Measurements from ENCODE around the gene AGAP1. TPM values are rescaled to one million over a fixed set of nuclear protein-coding genes. Genes with fewer than 3 reads are reported as not detected.

Gene AGAP1
- polyA plus RNA-seq, 1 donor from 2014 or later = 17.4 TPM

- no peaks in the 10 kb centered on the region for H3F3A ChIP-seq (ENCODE audit: insufficient read depth, low read length, poor library complexity, severe bottlenecking)
- H2AFZ ChIP-seq (ENCODE audit: low read depth, low read length) = no peak overlapping the region
- no peak overlapping the region for H3K4me3 ChIP-seq (ENCODE audit: low read length)
- H3K27ac ChIP-seq (ENCODE audit: low read length) = no peak overlapping the region
- H3K9me3 ChIP-seq (ENCODE audit: low read length) = no peaks in the 10 kb centered on the region
- no peaks in the 10 kb centered on the region for H3K27me3 ChIP-seq (ENCODE audit: insufficient read depth, low read depth, low read length)
- H3K36me3 ChIP-seq (ENCODE audit: insufficient read depth, low read length) = no peaks in the 10 kb centered on the region
- no peak overlapping the region for H3K4me2 ChIP-seq (ENCODE audit: low read length)
- H3K9ac ChIP-seq (ENCODE audit: low read length) = no peak overlapping the region
- no peaks in the 10 kb centered on the region for H3K79me2 ChIP-seq (replicated peaks; ENCODE audit: insufficient read depth, low read length)
- TF ChIP-seq EZH2 (IDR thresholded peaks at IDR 0.05; ENCODE audit: borderline replicate concordance, insufficient read depth, low read length, poor library complexity, severe bottlenecking) = no peak
- TF ChIP-seq TAF1 (IDR thresholded peaks at IDR 0.05; ENCODE audit: low read depth) = no peak
- TF ChIP-seq SMC3 (conservative IDR thresholded peaks at IDR 0.05; ENCODE audit: poor library complexity) = no peak
- no peak for TF ChIP-seq REST (IDR thresholded peaks at IDR 0.05; ENCODE audit: borderline replicate concordance)
- TF ChIP-seq, protein P1, sequence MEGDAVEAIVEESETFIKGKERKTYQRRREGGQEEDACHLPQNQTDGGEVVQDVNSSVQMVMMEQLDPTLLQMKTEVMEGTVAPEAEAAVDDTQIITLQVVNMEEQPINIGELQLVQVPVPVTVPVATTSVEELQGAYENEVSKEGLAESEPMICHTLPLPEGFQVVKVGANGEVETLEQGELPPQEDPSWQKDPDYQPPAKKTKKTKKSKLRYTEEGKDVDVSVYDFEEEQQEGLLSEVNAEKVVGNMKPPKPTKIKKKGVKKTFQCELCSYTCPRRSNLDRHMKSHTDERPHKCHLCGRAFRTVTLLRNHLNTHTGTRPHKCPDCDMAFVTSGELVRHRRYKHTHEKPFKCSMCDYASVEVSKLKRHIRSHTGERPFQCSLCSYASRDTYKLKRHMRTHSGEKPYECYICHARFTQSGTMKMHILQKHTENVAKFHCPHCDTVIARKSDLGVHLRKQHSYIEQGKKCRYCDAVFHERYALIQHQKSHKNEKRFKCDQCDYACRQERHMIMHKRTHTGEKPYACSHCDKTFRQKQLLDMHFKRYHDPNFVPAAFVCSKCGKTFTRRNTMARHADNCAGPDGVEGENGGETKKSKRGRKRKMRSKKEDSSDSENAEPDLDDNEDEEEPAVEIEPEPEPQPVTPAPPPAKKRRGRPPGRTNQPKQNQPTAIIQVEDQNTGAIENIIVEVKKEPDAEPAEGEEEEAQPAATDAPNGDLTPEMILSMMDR (IDR thresholded peaks at IDR 0.05; ENCODE audit: poor library complexity, severe bottlenecking) = no peak
- TF ChIP-seq MXI1 (conservative IDR thresholded peaks at IDR 0.05; ENCODE audit: poor library complexity, severe bottlenecking) = no peak
- no peaks in the 10 kb centered on the region for H3K9me2 ChIP-seq (ENCODE audit: insufficient read depth, low read length)
- no peaks in the 10 kb centered on the region for H4K20me1 ChIP-seq (ENCODE audit: insufficient read depth)
Observed at GRCh38 chr2:235752846-235753245, 259.0 kb downstream of the AGAP1 start.

GRCh38 chr2:235754357-235755207 is 260.7 kb downstream of the AGAP1 start:
- no peak overlapping the region for H2AFZ ChIP-seq (ENCODE audit: low read depth, low read length)
- H3K9ac ChIP-seq (ENCODE audit: low read length) = no peak overlapping the region
- H3K9me2 ChIP-seq (ENCODE audit: insufficient read depth, low read length) = no peaks in the 10 kb centered on the region
- H3K79me2 ChIP-seq (replicated peaks; ENCODE audit: insufficient read depth, low read length) = no peaks in the 10 kb centered on the region
- H3K4me2 ChIP-seq (ENCODE audit: low read length) = no peak overlapping the region
- no peaks in the 10 kb centered on the region for H3F3A ChIP-seq (ENCODE audit: insufficient read depth, low read length, poor library complexity, severe bottlenecking)
- H3K27ac ChIP-seq (ENCODE audit: low read length) = no peak overlapping the region
- no peaks in the 10 kb centered on the region for H3K36me3 ChIP-seq (ENCODE audit: insufficient read depth, low read length)
- H4K20me1 ChIP-seq (ENCODE audit: insufficient read depth) = no peaks in the 10 kb centered on the region
- no peaks in the 10 kb centered on the region for H3K27me3 ChIP-seq (ENCODE audit: insufficient read depth, low read depth, low read length)
- TF ChIP-seq EZH2 (IDR thresholded peaks at IDR 0.05; ENCODE audit: borderline replicate concordance, insufficient read depth, low read length, poor library complexity, severe bottlenecking) (no peak), TAF1 (IDR thresholded peaks at IDR 0.05; ENCODE audit: low read depth) (no peak), SMC3 (conservative IDR thresholded peaks at IDR 0.05; ENCODE audit: poor library complexity) (no peak), EP300 (conservative IDR thresholded peaks at IDR 0.05; ENCODE audit: poor library complexity, severe bottlenecking) (no peak), MXI1 (conservative IDR thresholded peaks at IDR 0.05; ENCODE audit: poor library complexity, severe bottlenecking) (no peak), POLR2AphosphoS5 (IDR thresholded peaks at IDR 0.05) (no peak), REST (IDR thresholded peaks at IDR 0.05; ENCODE audit: borderline replicate concordance) (no peak)
- TF ChIP-seq, protein P1 (IDR thresholded peaks at IDR 0.05; ENCODE audit: poor library complexity, severe bottlenecking) = no peak
- H3K9me3 ChIP-seq (ENCODE audit: low read length) = no peaks in the 10 kb centered on the region
- H3K4me3 ChIP-seq (ENCODE audit: low read length) = no peak overlapping the region

Measured in neural cell (in vitro differentiated cells).